MM.1S (cell line): Measurements from ENCODE around the gene MRAP2.
"Not testable (repeated sequence)": the region's sequence is repeated elsewhere in the genome, so short reads cannot be mapped to it uniquely, and the experiment has no call there.

Experiments
- DNase-seq: peaks from one replicate; pipeline ENCODE4 v3.0.0-alpha.2; 2015
- H2AFZ ChIP-seq: fragments of 300-600 bp; sonication (generic); 2 replicates; pipeline ENCODE4 v1.6.0; 2016; ENCODE audit warnings: antibody characterized with exemption, low read length
- H3F3A ChIP-seq: fragments of 300-600 bp; sonication (generic); 2 replicates; pipeline ENCODE4 v1.6.1; 2016; ENCODE audit warnings: mild to moderate bottlenecking, antibody characterized with exemption, low read length, moderate library complexity, mixed read lengths; ENCODE audit not compliant: insufficient read depth
- H3K27ac ChIP-seq: fragments of 300-600 bp; sonication (generic); 2 replicates; pipeline ENCODE4 v1.5.1; 2016; ENCODE audit warnings: mild to moderate bottlenecking, low read length
- H3K27me3 ChIP-seq: fragments of 300-600 bp; sonication (generic); replicated peaks from 2 replicates; pipeline ENCODE4 v1.6.0; 2016; ENCODE audit warnings: low read length; ENCODE audit not compliant: insufficient read depth
- H3K36me3 ChIP-seq: fragments of 300-600 bp; sonication (generic); replicated peaks from 2 replicates; pipeline ENCODE4 v1.6.1; 2016; ENCODE audit warnings: mild to moderate bottlenecking, low read length, mixed read lengths; ENCODE audit not compliant: insufficient read depth
- H3K4me1 ChIP-seq: fragments of 300-600 bp; sonication (generic); 2 replicates; pipeline ENCODE4 v1.6.1; 2016; ENCODE audit warnings: low read length, mixed read lengths
- H3K4me2 ChIP-seq: fragments of 300-600 bp; sonication (generic); 2 replicates; pipeline ENCODE4 v1.6.0; 2016; ENCODE audit warnings: low read depth, low read length
- H3K4me3 ChIP-seq: fragments of 300-600 bp; sonication (generic); 2 replicates; pipeline ENCODE4 v1.5.1; 2016; ENCODE audit warnings: low read length, mixed read lengths
- H3K79me2 ChIP-seq: fragments of 300-600 bp; sonication (generic); 2 replicates; pipeline ENCODE4 v1.6.1; 2016; ENCODE audit warnings: mixed run types, low read length, mixed read lengths
- H3K9ac ChIP-seq: fragments of 300-600 bp; sonication (generic); 2 replicates; pipeline ENCODE4 v1.6.1; 2016; ENCODE audit warnings: low read length, mixed read lengths
- H3K9me2 ChIP-seq: fragments of 300-600 bp; sonication (generic); replicated peaks from 2 replicates; pipeline ENCODE4 v1.6.1; 2016; ENCODE audit warnings: mild to moderate bottlenecking, low read length, mixed read lengths; ENCODE audit not compliant: insufficient read depth
- H3K9me3 ChIP-seq: fragments of 300-600 bp; sonication (generic); replicated peaks from 2 replicates; pipeline ENCODE4 v1.6.1; 2016; ENCODE audit warnings: mild to moderate bottlenecking, low read length, mixed read lengths; ENCODE audit not compliant: insufficient read depth
- H4K20me1 ChIP-seq: fragments of 300-600 bp; sonication (generic); 2 replicates; pipeline ENCODE4 v1.6.1; 2016; ENCODE audit warnings: mild to moderate bottlenecking, low read length, moderate library complexity, mixed read lengths; ENCODE audit not compliant: insufficient read depth
- CTCF ChIP-seq: fragments of 300-600 bp; sonication (generic); IDR thresholded peaks from 2 replicates; pipeline ENCODE4 v1.5.1; 2016; ENCODE audit warnings: antibody characterized with exemption, low read length, mixed read lengths
- EZH2 ChIP-seq: fragments of 300-600 bp; sonication (generic); optimal IDR thresholded peaks from 2 replicates; pipeline ENCODE3; 2017; ENCODE audit warnings: low read depth, mild to moderate bottlenecking, antibody characterized with exemption, low read length, mixed read lengths
- EZH2phosphoT487 ChIP-seq: fragments of 300-600 bp; sonication (generic); IDR thresholded peaks from 2 replicates; pipeline ENCODE4 v1.6.1; 2018; ENCODE audit warnings: antibody characterized with exemption, low read length

The MRAP2 gene

GRCh38 chr6:84026721-84027164, 6.8 kb upstream of the MRAP2 start:
- TF ChIP-seq CTCF: no peak
- Histone ChIP-seq H2AFZ (no peak overlapping the region), H3K27me3 (no peaks in the 10 kb centered on the region), H4K20me1 (no peaks in the 10 kb centered on the region), H3K9ac (no peak overlapping the region), H3K79me2 (no peaks in the 10 kb centered on the region), H3K27ac (no peak overlapping the region), H3K4me3 (no peak overlapping the region), H3K4me2 (no peak overlapping the region), H3K36me3 (no peaks in the 10 kb centered on the region), H3K9me3 (no peaks in the 10 kb centered on the region), H3F3A (no peaks in the 10 kb centered on the region), H3K9me2 (no peaks in the 10 kb centered on the region), H3K4me1 (no peaks in the 10 kb centered on the region)
- DNase-seq: no peak

- Histone ChIP-seq H3K9me2 (no peaks in the 10 kb centered on the region), H2AFZ (no peak overlapping the region), H3K4me2 (no peak overlapping the region), H3K9ac (no peak overlapping the region), H3K27me3 (no peaks in the 10 kb centered on the region), H3K36me3 (no peaks in the 10 kb centered on the region), H3F3A (no peaks in the 10 kb centered on the region), H3K79me2 (no peaks in the 10 kb centered on the region), H3K27ac (no peak overlapping the region), H3K4me3 (no peak overlapping the region), H4K20me1 (no peaks in the 10 kb centered on the region), H3K4me1 (no peaks in the 10 kb centered on the region), H3K9me3 (no peaks in the 10 kb centered on the region)
- DNase-seq: no peak
- no peak for TF ChIP-seq EZH2phosphoT487
- no peak for TF ChIP-seq CTCF
- TF ChIP-seq EZH2: no peak
Observed at GRCh38 chr6:84027340-84028181, 6.0 kb upstream of the MRAP2 start.

GRCh38 chr6:84028350-84028749, 5.2 kb upstream of the MRAP2 start:
- Histone ChIP-seq H3K4me1 (no peaks in the 10 kb centered on the region), H3K4me2 (no peak overlapping the region), H3K79me2 (no peaks in the 10 kb centered on the region), H3K36me3 (no peaks in the 10 kb centered on the region), H3K4me3 (no peak overlapping the region), H3K9me3 (no peaks in the 10 kb centered on the region), H3K27ac (no peak overlapping the region), H3F3A (no peaks in the 10 kb centered on the region), H3K27me3 (no peaks in the 10 kb centered on the region), H4K20me1 (no peaks in the 10 kb centered on the region), H3K9me2 (no peaks in the 10 kb centered on the region), H2AFZ (no peak overlapping the region), H3K9ac (no peak overlapping the region)
- TF ChIP-seq CTCF (no peak), EZH2 (no peak), EZH2phosphoT487 (no peak)
- no peak for DNase-seq

GRCh38 chr6:84032000-84032399, 1.6 kb upstream of the MRAP2 start:
- not testable (repeated sequence) for H3K9ac ChIP-seq, H2AFZ ChIP-seq, H3K27ac ChIP-seq, H3K4me1 ChIP-seq, H3K4me2 ChIP-seq, H3F3A ChIP-seq, H3K36me3 ChIP-seq, H3K27me3 ChIP-seq, H3K4me3 ChIP-seq, H3K9me3 ChIP-seq, H4K20me1 ChIP-seq, DNase-seq, H3K9me2 ChIP-seq, H3K79me2 ChIP-seq
